Right atrium auricular region (tissue), 2 donors: ENCODE data around the gene HDAC9. TPM values are rescaled to one million over a fixed set of nuclear protein-coding genes. Genes with fewer than 3 reads are reported as not detected.

Experiments
- DNase-seq: peaks from one replicate; pipeline ENCODE4 v3.0.0-alpha.2; 2019; ENCODE audit warnings: low spot score
- H3K27ac ChIP-seq, 2 donors: fragments of 200-600 bp; sonication (generic); 1 replicate in 1 of 2; 2 replicates in 1 of 2; pipeline ENCODE4 v1.5.1; 2016 to 2019
- H3K27me3 ChIP-seq, 2 donors: fragments of 200-600 bp; sonication (generic); one replicate each; pipeline versions ENCODE4 v1.5.1 to v1.6.0; 2017 to 2019
- H3K36me3 ChIP-seq: fragments of 200-600 bp; sonication (generic); one replicate; pipeline ENCODE4 v1.5.1; 2016
- H3K4me1 ChIP-seq, 2 donors: fragments of 200-600 bp; sonication (generic); one replicate each; pipeline versions ENCODE4 v1.5.1 to v1.6.0; 2017 to 2019
- H3K4me3 ChIP-seq, 2 donors: fragments of 200-600 bp; sonication (generic); 1 replicate in 1 of 2; 2 replicates in 1 of 2; pipeline ENCODE4 v1.5.1; 2017 to 2019; ENCODE audit warnings: mild to moderate bottlenecking in 1 of 2, moderate library complexity in 1 of 2
- H3K9me3 ChIP-seq, 2 donors: fragments of 200-600 bp; sonication (generic); one replicate each; pipeline ENCODE4 v1.5.1; 2019
- total RNA-seq, 2 donors: library from RNA; depleted of rRNA; stranded (reverse); fragments of >200 nt; gene quantifications; one replicate each; pipeline ENCODE4 v1.1.0, GENCODE V29; 2016
- TF ChIP-seq, protein P1 (sequence below), 2 donors: fragments of 200-600 bp; sonication (generic); IDR thresholded peaks; one replicate each; pipeline ENCODE4 v1.5.1; 2019; ENCODE audit warnings: antibody characterized with exemption in 2 of 2

Gene HDAC9
- total RNA-seq, 2 donors from 2014 or later = 16.6 to 28.0 TPM

GRCh38 chr7:18509481-18509880, 13.9 kb downstream of the HDAC9 start:
- H3K9me3 ChIP-seq = no peaks in the 10 kb centered on the region
- H3K4me3 ChIP-seq = peak overlapping the region; percentile 30 to 31
- TF ChIP-seq, protein P1, sequence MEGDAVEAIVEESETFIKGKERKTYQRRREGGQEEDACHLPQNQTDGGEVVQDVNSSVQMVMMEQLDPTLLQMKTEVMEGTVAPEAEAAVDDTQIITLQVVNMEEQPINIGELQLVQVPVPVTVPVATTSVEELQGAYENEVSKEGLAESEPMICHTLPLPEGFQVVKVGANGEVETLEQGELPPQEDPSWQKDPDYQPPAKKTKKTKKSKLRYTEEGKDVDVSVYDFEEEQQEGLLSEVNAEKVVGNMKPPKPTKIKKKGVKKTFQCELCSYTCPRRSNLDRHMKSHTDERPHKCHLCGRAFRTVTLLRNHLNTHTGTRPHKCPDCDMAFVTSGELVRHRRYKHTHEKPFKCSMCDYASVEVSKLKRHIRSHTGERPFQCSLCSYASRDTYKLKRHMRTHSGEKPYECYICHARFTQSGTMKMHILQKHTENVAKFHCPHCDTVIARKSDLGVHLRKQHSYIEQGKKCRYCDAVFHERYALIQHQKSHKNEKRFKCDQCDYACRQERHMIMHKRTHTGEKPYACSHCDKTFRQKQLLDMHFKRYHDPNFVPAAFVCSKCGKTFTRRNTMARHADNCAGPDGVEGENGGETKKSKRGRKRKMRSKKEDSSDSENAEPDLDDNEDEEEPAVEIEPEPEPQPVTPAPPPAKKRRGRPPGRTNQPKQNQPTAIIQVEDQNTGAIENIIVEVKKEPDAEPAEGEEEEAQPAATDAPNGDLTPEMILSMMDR (IDR thresholded peaks at IDR 0.05) = no peak
- H3K27me3 ChIP-seq = no peaks in the 10 kb centered on the region
- no peaks in the 10 kb centered on the region for H3K36me3 ChIP-seq
- H3K27ac ChIP-seq = peak overlapping the region; percentile 71
- no peak for DNase-seq
- H3K4me1 ChIP-seq = peaks cover 0 to 19% of the 10 kb centered on the region in 2 donors

- Histone ChIP-seq H3K9me3 (no peaks in the 10 kb centered on the region), H3K27ac (no peak overlapping the region), H3K27me3 (no peaks in the 10 kb centered on the region), H3K36me3 (no peaks in the 10 kb centered on the region), H3K4me1 (peaks cover 0 to 12% of the 10 kb centered on the region in 2 donors), H3K4me3 (no peak overlapping the region)
- DNase-seq = no peak
- TF ChIP-seq, protein P1 (IDR thresholded peaks at IDR 0.05) = no peak
Observed at GRCh38 chr7:18511351-18512140, 16.0 kb downstream of the HDAC9 start.

DNA sequence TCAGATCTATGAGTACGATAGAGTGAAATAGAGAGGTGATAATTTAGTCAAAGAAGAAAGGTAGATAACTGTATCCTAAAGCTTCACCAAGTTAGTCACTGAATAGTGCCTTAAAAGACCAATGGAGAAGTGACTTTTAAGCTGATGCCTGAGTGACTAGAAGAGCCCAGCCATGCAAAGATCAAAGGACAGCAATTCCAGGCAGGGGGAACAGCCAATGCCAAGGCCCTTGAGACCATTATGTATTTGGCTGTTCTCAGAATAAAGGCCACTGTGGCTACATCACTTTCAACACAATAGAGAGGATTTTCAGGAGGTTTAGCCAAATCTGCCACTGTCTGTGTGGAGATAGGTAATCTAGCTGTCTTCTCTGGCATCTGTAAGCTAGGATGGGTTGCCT, 17.8 kb downstream of the HDAC9 start:
- H3K36me3 ChIP-seq = no peaks in the 10 kb centered on the region
- TF ChIP-seq, protein P1 (IDR thresholded peaks at IDR 0.05) = no peak
- H3K4me1 ChIP-seq = peaks cover 0 to 10% of the 10 kb centered on the region in 2 donors
- no peaks in the 10 kb centered on the region for H3K27me3 ChIP-seq
- no peak for DNase-seq
- H3K4me3 ChIP-seq = no peak overlapping the region
- H3K27ac ChIP-seq = no peak overlapping the region
- H3K9me3 ChIP-seq = no peaks in the 10 kb centered on the region

DNA sequence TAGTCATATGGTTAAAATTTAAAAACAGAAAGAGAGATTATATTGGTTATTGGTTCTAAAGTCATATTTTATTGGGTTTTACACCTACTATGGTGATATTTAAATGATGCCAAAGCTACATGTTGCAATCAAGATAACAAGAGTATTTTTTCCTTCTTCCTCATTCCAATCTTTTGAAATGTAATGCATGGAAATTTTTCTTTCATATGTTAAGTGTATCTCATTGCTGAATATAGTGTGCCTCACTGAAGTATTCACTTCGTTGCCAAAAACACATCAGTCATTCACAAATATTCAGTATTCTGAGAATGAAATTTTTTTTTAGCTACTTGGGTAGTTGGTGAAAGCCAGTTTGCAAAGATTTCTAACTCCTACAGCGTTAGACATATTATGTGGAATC, 19.5 kb downstream of the HDAC9 start:
- no peak overlapping the region for H3K27ac ChIP-seq
- H3K9me3 ChIP-seq = no peaks in the 10 kb centered on the region
- H3K27me3 ChIP-seq = no peaks in the 10 kb centered on the region
- no peak overlapping the region for H3K4me3 ChIP-seq
- peaks cover 0 to under 1% of the 10 kb centered on the region in 2 donors for H3K4me1 ChIP-seq
- no peaks in the 10 kb centered on the region for H3K36me3 ChIP-seq
- DNase-seq = no peak
- TF ChIP-seq, protein P1 (IDR thresholded peaks at IDR 0.05) = no peak

DNA sequence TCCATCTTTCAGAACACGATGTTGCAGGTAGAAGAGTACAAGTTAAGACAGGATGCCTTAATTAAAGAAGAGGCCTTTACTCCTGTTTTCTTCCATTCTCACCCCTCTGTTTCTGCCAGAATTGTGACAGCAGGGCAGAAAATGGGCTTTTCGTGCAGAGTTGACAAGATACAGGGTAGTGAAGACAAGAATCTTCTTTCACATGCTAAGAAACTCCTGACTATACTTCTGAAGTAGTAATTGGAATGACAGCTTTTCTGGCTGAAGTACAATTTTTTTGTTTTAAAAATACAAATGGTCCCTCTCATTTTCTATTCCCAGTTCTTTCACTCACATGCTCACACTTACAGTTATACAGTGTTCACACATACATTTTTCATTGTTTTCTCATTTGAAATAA, 22.1 kb downstream of the HDAC9 start:
- H3K4me1 ChIP-seq = peaks cover 0 to 4% of the 10 kb centered on the region in 2 donors
- H3K9me3 ChIP-seq = no peaks in the 10 kb centered on the region
- H3K27ac ChIP-seq = peak overlapping the region in 1 of 2 donors; percentile 16
- TF ChIP-seq, protein P1 (IDR thresholded peaks at IDR 0.05) = no peak
- no peak for DNase-seq
- H3K27me3 ChIP-seq = no peaks in the 10 kb centered on the region
- H3K36me3 ChIP-seq = no peaks in the 10 kb centered on the region
- H3K4me3 ChIP-seq = no peak overlapping the region
